Measurements from ENCODE around the gene ADIPOR2.
A peak's percentile ranks its signal among the peaks of the same experiment; 100 is the strongest.
"Not testable (repeated sequence)": the region's sequence is repeated elsewhere in the genome, so short reads cannot be mapped to it uniquely, and the experiment has no call there.

Gene ADIPOR2

GRCh38 chr12:1665366-1665765 is 25.5 kb upstream of the ADIPOR2 start:
- no peak for DNase-seq

- no peak for DNase-seq
Measured at GRCh38 chr12:1666215-1666614, 24.7 kb upstream of the ADIPOR2 start.

GRCh38 chr12:1666685-1667162 is 24.1 kb upstream of the ADIPOR2 start:
- DNase-seq, result no peak

- no peak for DNase-seq
Measured at GRCh38 chr12:1668833-1669543, 21.9 kb upstream of the ADIPOR2 start.

- DNase-seq, result no peak
Measured at GRCh38 chr12:1670358-1671268, 20.3 kb upstream of the ADIPOR2 start.

- no peak for DNase-seq
Measured at GRCh38 chr12:1676043-1676442, 14.8 kb upstream of the ADIPOR2 start.

GRCh38 chr12:1680804-1681492 is 9.9 kb upstream of the ADIPOR2 start:
- no peak for DNase-seq

GRCh38 chr12:1681493-1681807 is 9.4 kb upstream of the ADIPOR2 start:
- DNase-seq, result no peak

- no peak for DNase-seq
Measured at GRCh38 chr12:1688086-1688710, 2.7 kb upstream of the ADIPOR2 start.

- peak; percentile 25 to 57 for DNase-seq
Measured at GRCh38 chr12:1691123-1692007, 495 bp downstream of the ADIPOR2 start.

GRCh38 chr12:1692226-1692625 is 1.4 kb downstream of the ADIPOR2 start:
- DNase-seq, result no peak

GRCh38 chr12:1692895-1693610 is 2.2 kb downstream of the ADIPOR2 start:
- no peak for DNase-seq

- not testable (repeated sequence) for DNase-seq
Measured at GRCh38 chr12:1695097-1695496, 4.2 kb downstream of the ADIPOR2 start.

- no peak for DNase-seq
Measured at GRCh38 chr12:1695886-1696670, 5.2 kb downstream of the ADIPOR2 start.

GRCh38 chr12:1696800-1697199 is 5.9 kb downstream of the ADIPOR2 start:
- DNase-seq, result no peak

- DNase-seq, result no peak
Measured at GRCh38 chr12:1697271-1697670, 6.4 kb downstream of the ADIPOR2 start.

GRCh38 chr12:1698720-1699119 is 7.8 kb downstream of the ADIPOR2 start:
- no peak for DNase-seq

GRCh38 chr12:1702713-1703112 is 11.8 kb downstream of the ADIPOR2 start:
- no peak for DNase-seq

GRCh38 chr12:1703771-1704722 is 13.2 kb downstream of the ADIPOR2 start:
- DNase-seq, result no peak

Measured in NCI-H2081 (cell line).